ENCODE results near the gene STX12.
"Not testable (repeated sequence)": the region's sequence is repeated elsewhere in the genome, so short reads cannot be mapped to it uniquely, and the experiment has no call there.

The STX12 gene

DNA sequence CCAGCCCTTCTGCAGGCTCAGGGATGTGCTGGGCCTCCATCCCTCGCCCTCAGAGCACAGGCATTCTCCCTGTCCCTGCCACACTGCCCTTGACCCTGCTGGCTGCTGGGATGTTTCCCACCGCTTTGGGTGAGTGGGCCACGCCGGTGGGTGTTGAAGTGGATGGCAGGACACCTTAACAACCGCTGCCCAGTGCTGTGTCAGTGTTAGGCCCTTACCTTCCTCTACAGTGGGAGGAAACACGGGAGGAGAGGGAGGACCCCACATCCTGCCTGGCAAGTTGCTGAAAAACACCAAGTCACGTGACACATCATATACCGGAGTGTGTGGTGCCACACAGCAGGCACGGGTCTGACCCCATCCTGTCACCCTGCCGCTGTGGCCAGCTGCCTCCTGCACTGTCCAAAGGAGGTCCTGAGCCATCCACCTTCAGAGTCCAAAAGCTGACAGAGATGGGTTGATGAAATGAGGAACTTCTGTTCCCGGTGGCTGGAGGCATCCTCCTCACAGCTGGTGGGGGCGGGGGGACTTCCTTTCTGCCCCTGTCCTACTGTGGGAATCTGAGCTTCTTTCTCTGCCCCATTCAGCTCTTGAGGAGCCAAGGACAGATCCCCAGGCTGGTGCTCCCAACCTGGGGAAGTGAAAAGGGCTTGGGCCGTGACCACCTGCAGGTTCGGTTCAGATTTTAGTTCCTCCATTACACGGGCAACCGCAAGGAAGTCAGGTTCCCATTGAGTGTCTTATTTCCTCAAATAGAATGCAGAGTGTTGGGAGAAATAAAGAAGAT, 96.1 kb downstream of the STX12 start:
- DNase-seq (ENCODE audit: low read depth in 2 of 2), result peak in 1 of 2 donors; percentile 51

GRCh38 chr1:27869719-27870085, 96.7 kb downstream of the STX12 start:
- DNase-seq (ENCODE audit: low read depth in 2 of 2), result no peak

DNA sequence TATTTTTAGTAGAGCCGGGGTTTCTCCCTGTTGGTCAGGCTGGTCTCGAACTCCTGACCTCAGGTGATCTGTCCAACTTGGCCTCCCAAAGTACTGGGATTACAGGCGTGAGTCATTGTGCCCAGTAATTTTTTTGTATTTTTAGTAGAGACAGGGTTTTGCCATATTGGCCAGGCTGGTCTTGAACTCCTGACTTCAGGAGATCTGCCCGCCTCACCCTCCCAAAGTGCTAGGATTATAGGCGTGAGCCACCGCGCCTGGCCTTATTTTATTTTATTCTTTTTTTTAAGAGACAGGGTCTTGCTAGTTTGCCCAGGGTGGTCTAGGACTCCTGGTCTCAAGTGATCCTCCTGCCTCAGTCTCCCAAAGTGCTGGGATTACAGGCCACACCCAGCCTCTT, 98.1 kb downstream of the STX12 start:
- DNase-seq (ENCODE audit: low read depth in 2 of 2), result not testable (repeated sequence)

GRCh38 chr1:27872059-27872801, 99.2 kb downstream of the STX12 start, which contains the start of gene THEMIS2:
TSS of gene THEMIS2 (plus strand) at chr1:27872544. CDS start at chr1:27872572, 28 bp downstream.
- DNase-seq (ENCODE audit: low read depth in 2 of 2), result peak; percentile 55 to 63

DNA sequence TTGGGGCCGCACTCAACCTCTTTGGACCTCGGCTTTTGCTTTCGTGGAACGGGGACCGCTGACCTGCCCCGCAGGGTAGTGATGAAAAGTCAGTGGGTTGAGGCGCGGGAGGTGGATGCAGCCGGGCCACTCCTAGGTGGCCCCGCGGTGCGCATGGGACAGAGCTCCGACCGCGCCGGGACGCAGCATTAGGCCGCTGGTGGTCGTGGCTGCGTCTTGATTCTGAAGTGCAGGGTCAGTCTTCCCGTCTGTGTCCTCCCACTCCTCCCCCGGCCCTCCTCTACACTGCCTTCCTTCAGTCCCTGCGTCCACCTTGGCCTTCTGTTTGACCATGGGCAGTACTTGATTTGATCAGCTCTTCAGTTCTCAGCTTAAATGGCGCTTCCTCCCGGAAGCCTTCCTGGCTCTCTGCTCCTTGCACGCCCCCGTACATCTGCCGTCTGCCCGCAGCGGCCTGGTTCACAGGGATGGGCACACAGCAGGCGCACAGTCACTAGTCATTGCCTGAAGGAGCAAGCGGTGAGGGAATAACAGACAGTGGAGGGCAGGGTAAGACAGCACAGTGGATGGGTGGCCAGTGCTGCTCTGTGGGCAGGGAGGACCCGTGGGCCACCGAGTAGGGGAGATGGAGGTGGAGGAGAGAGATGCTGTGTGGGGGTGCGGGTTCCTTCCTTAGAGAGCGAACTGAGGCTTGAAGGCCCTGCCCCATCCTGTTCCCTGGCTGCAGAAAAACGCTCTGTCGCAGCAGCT, 100.0 kb downstream of the STX12 start:
- no peak for DNase-seq (ENCODE audit: low read depth in 2 of 2)

DNA sequence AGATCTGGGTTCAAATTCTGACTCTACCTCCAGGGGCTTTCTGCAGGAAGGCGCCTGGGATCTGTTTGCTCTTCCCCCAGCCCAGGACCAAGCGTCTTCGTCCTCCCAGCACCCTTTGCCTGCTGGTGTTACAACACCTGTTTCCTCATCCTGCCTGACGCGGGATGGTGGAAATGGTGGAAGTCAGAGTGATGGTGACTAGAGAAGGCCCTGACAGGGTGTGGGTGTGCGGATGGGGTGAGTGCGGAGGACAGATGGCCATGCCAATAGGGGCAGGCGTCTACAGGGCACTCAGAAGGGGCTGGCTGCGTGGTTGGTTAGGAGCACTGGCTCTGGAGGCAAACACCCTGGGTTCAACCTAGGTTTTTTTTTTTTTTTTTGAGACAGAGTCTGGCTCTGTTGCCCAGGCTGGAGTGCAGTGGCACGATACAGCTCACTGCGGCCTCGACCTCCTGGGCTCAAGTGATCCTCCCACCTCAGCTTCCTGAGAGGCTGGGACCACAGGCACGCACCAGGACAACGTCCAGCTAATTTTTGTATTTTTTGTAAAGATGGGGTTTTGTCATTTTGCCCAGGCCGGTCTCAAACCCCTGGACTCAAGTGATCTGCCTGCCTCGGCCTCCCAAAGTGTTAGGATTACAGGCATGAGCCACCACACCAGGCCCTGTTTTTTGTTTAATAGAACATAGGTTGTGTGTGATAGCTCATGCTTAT, 100.8 kb downstream of the STX12 start:
- no peak for DNase-seq (ENCODE audit: low read depth in 2 of 2)

All from activated CD8-positive, alpha-beta memory T cell treated with anti-CD3 and anti-CD28 coated beads for 4 hours (primary cell).